Astrocyte of the cerebellum (primary cell): ENCODE data around the gene NPDC1.

Experiments used
- DNase-seq: peaks from one replicate; pipeline ENCODE4 v3.0.0-alpha.2; 2011; ENCODE audit warnings: low read depth
- H3K4me3 ChIP-seq: 2 replicates; pipeline ENCODE4 v1.5.1; 2011; ENCODE audit warnings: mild to moderate bottlenecking, low read depth, low read length, moderate library complexity
- in situ Hi-C: cut with HindIII; loops from 2 replicates; pipeline ENCODE4 v1.10.0; 2017; ENCODE audit warnings: low sequenced_read_pairs
- TF ChIP-seq, protein P1 (sequence below): IDR thresholded peaks from 2 replicates; pipeline ENCODE4 v1.5.1; 2012; ENCODE audit warnings: low read length, low read depth, moderate library complexity, mild to moderate bottlenecking; ENCODE audit errors: missing control alignments

NPDC1 gene

GRCh38 chr9:137039611-137040366, 6.2 kb downstream of the NPDC1 start:
- in situ Hi-C loops: loop anchor here (25.0 kb wide), 1 partner anchor 252 kb away; the partner anchor contains the start of genes CCDC183 and TMEM141
- TF ChIP-seq, protein P1, sequence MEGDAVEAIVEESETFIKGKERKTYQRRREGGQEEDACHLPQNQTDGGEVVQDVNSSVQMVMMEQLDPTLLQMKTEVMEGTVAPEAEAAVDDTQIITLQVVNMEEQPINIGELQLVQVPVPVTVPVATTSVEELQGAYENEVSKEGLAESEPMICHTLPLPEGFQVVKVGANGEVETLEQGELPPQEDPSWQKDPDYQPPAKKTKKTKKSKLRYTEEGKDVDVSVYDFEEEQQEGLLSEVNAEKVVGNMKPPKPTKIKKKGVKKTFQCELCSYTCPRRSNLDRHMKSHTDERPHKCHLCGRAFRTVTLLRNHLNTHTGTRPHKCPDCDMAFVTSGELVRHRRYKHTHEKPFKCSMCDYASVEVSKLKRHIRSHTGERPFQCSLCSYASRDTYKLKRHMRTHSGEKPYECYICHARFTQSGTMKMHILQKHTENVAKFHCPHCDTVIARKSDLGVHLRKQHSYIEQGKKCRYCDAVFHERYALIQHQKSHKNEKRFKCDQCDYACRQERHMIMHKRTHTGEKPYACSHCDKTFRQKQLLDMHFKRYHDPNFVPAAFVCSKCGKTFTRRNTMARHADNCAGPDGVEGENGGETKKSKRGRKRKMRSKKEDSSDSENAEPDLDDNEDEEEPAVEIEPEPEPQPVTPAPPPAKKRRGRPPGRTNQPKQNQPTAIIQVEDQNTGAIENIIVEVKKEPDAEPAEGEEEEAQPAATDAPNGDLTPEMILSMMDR: no peak
- DNase-seq: no peak
- no peak overlapping the region for H3K4me3 ChIP-seq

DNA sequence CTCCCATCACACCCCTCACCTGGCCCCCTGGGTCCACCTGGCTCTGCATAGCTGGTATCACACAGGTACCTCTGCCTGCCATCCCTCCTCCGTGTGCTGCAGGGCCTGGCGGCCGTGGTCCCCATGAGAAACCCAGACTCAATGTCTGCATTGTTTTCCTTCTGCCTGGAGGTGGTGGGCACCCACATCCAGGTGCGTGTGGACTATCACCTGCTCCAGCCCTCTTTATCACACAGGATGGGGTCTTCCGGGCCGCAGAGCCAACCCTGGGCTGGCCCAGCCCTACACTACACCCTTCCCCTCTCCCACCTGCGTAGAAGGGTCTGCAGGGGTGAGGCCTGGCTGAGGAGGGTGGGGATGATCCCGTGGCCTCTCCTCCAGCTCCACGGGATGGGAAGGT, 7.1 kb downstream of the NPDC1 start:
- in situ Hi-C loops: loop anchor here (25.0 kb wide), 1 partner anchor 252 kb away; the partner anchor contains the start of genes CCDC183 and TMEM141
- TF ChIP-seq, protein P1: no peak
- no peak overlapping the region for H3K4me3 ChIP-seq
- DNase-seq: no peak

DNA sequence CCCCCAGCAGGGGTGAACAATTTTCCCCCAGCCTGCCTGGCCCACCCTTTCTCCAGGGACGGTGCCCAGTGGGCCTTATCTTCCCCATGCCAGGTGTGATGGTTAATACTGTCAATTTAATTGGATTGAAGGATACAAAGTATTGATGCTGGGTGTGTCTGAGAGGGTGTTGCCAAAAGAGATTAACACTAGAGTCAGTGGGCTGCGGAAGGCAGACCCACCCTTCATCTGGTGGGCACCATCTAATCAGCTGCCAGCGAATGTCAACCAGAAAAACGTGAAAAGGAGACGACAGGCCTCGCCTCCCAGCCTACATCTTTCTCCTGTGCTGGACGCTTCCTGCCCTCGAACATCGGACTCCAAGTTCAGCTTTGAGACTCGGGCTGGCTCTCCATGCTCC, 8.5 kb downstream of the NPDC1 start:
- TF ChIP-seq, protein P1: no peak
- H3K4me3 ChIP-seq: no peak overlapping the region
- no peak for DNase-seq
- in situ Hi-C loops: loop anchor here (25.0 kb wide), 1 partner anchor 250 kb away; the partner anchor contains the start of genes CCDC183 and TMEM141

DNA sequence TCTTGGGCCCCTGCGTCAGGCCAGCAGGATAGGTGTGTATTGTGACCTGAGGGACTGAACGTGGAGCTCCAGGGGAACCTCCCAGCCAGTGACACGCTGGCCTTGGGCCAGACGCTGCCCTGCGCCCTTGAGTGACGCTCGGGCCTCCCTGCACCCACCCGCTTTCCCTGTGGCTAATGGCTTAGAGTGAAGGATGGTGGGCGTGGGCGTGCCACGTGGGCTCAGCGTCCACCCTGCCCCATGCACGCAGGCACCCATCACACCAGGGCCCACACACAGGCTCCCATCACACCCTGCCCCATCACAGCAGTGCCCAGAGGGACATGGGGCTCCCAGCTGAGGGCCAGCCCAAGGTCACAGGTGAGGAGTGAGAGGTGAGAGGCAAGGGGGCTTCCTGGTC, 8.9 kb downstream of the NPDC1 start:
- no peak overlapping the region for H3K4me3 ChIP-seq
- TF ChIP-seq, protein P1: no peak
- no peak for DNase-seq
- in situ Hi-C loops: loop anchor here (25.0 kb wide), 1 partner anchor 250 kb away; the partner anchor contains the start of genes CCDC183 and TMEM141

- H3K4me3 ChIP-seq: no peak overlapping the region
Measured at GRCh38 chr9:137035937-137036336, 10.0 kb downstream of the NPDC1 start.

DNA sequence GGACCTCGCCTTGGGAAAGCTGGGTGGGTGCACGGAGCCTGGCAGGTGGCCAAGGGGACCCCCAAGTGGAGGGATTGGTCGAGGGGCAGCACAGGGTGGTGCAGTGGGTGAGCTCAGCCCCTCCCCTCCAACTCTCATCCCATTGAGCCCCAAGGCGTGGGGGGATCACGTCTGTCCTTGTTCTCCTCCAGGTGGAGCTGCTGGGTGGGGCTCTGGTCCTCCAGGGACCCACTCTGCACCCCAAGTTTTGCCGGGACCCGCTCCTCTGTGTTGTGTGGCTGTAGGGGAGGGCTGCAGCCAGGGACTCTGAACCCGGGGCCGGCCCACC, 10.5 kb downstream of the NPDC1 start:
- no peak for DNase-seq
- TF ChIP-seq, protein P1: no peak
- in situ Hi-C loops: loop anchor here (25.0 kb wide), 1 partner anchor 248 kb away; the partner anchor contains the start of genes CCDC183 and TMEM141
- H3K4me3 ChIP-seq: no peak overlapping the region

More at GRCh38 chr9:137035937-137036336, 10.0 kb downstream of the NPDC1 start:
- in situ Hi-C loops: loop anchor here (25.0 kb wide), 1 partner anchor 249 kb away; the partner anchor contains the start of genes CCDC183 and TMEM141
- TF ChIP-seq, protein P1: no peak
- DNase-seq: no peak
